Activated B cell treated with CpG ODN at 0.5 μM for 24 hours (primary cell): ENCODE data around the gene IL23R. TPM values are rescaled to one million over a fixed set of nuclear protein-coding genes. Genes with fewer than 3 reads are reported as not detected.

Experiments
- ATAC-seq: fragments of 200-7000 bp; cut with Tn5 transposase; one replicate; pipeline ENCODE4 v1.10.0; 2021; ENCODE audit warnings: low read depth, mild to moderate bottlenecking, moderate library complexity
- CTCF ChIA-PET: fragments of 350-600 bp; sonication (Branson Sonifier 250); formaldehyde crosslinking; loops from one replicate; lab custom pipeline; 2021; ENCODE audit warnings: antibody characterized with exemption; lab: Charles Lee
- POLR2A ChIA-PET: fragments of 350-600 bp; sonication (Branson Sonifier 250); formaldehyde crosslinking; loops from one replicate; lab custom pipeline; 2021; ENCODE audit warnings: antibody characterized with exemption; lab: Charles Lee
- DNase-seq: peaks from one replicate; pipeline ENCODE4 v3.0.0; 2022
- H3K27ac Mint-ChIP-seq: one replicate; pipeline ENCODE4 v1.8.0; 2020; ENCODE audit warnings: mixed read lengths
- H3K27me3 Mint-ChIP-seq: one replicate; pipeline ENCODE4 v1.8.0; 2021; ENCODE audit warnings: mixed read lengths
- H3K36me3 Mint-ChIP-seq: one replicate; pipeline ENCODE4 v1.8.0; 2021; ENCODE audit warnings: low read depth, mixed read lengths
- H3K4me1 Mint-ChIP-seq: one replicate; pipeline ENCODE4 v1.8.0; 2021; ENCODE audit warnings: mixed read lengths
- H3K4me3 Mint-ChIP-seq: one replicate; pipeline ENCODE4 v1.8.0; 2020; ENCODE audit warnings: mild to moderate bottlenecking, mixed read lengths
- H3K9me3 Mint-ChIP-seq: one replicate; pipeline ENCODE4 v1.8.0; 2020; ENCODE audit warnings: mixed read lengths
- intact Hi-C: fragments of 100-400 bp; cut with micrococcal nuclease; formaldehyde crosslinking; loops from one replicate; pipeline ENCODE4 v1.15.1; 2024
- total RNA-seq: library from RNA; stranded (reverse); gene quantifications from 2 replicates; pipeline ENCODE4 v1.2.3, GENCODE V29; 2022
- TF ChIP-seq, protein P1 (sequence below): fragments of 200-600 bp; IDR thresholded peaks from one replicate; pipeline ENCODE4 v1.8.0; 2022; ENCODE audit warnings: antibody characterized with exemption, mild to moderate bottlenecking

The IL23R gene
- total RNA-seq, 1 donor from 2014 or later: not detected

DNA sequence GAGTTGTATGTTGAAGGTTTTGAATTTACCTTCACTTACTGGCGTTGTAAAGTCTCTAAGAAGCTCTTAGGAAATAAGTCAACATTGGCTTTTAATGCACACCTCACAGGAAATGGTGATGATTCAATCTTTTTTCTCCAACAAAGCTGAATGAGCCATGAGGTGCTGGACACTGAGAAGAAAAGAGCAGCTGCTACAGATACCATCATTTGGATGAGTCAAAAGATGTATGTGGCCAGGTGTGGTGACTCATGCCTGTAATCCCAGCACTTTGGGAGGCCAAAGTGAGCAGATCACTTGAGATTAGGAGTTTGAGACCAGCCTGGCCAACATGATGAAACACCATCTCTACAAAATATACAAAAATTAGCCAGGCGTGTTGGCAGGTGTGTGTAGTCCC lies 3.3 kb upstream of the IL23R start:
- Mint-ChIP-seq H3K4me1 (no peaks in the 10 kb centered on the region), H3K27ac (no peak overlapping the region), H3K36me3 (no peaks in the 10 kb centered on the region), H3K27me3 (no peaks in the 10 kb centered on the region), H3K4me3 (no peak overlapping the region), H3K9me3 (no peaks in the 10 kb centered on the region)
- intact Hi-C loops: no loop called here
- ChIA-PET CTCF (no interaction called here), POLR2A (interaction anchor here (0.6 to 0.7 kb wide), 2 partner anchors 142 to 172 kb away, joined by 3 to 4 read pairs; no protein-coding TSS in a partner anchor)
- TF ChIP-seq, protein P1, sequence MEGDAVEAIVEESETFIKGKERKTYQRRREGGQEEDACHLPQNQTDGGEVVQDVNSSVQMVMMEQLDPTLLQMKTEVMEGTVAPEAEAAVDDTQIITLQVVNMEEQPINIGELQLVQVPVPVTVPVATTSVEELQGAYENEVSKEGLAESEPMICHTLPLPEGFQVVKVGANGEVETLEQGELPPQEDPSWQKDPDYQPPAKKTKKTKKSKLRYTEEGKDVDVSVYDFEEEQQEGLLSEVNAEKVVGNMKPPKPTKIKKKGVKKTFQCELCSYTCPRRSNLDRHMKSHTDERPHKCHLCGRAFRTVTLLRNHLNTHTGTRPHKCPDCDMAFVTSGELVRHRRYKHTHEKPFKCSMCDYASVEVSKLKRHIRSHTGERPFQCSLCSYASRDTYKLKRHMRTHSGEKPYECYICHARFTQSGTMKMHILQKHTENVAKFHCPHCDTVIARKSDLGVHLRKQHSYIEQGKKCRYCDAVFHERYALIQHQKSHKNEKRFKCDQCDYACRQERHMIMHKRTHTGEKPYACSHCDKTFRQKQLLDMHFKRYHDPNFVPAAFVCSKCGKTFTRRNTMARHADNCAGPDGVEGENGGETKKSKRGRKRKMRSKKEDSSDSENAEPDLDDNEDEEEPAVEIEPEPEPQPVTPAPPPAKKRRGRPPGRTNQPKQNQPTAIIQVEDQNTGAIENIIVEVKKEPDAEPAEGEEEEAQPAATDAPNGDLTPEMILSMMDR: no peak
- DNase-seq: no peak
- no peak for ATAC-seq

DNA sequence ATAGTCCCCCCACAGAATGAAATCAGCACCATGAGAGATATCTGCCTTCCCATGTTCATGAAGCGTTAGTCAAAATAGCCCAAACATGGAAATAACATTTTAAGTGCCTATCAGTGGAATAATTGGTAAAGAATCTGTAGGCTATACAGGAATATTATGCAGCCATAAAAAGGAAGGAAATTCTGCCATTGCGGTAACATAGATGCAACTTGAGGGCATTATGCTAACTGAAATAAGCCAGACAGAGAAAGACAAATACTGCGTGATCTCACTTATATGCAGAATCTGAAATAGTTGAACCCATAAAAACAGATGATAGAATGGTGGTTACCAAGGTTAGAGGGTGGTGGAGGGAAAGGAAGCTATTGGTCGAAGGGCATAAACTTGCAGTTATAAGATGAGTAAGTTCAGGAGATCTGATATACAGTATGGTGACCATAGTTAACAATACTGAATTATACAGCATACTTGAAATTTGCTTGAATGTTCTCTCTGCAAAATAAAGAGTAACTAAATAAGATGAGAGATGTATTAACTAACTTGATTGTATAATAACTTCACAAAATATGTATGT lies 699 bp upstream of the IL23R start:
- no peak for DNase-seq
- intact Hi-C loops: no loop called here
- Mint-ChIP-seq H3K27ac (no peak overlapping the region), H3K27me3 (no peaks in the 10 kb centered on the region), H3K4me3 (no peak overlapping the region), H3K4me1 (no peaks in the 10 kb centered on the region), H3K36me3 (no peaks in the 10 kb centered on the region), H3K9me3 (no peaks in the 10 kb centered on the region)
- CTCF ChIA-PET: no interaction called here
- no peak for ATAC-seq
- TF ChIP-seq, protein P1: no peak
- POLR2A ChIA-PET: no interaction called here

DNA sequence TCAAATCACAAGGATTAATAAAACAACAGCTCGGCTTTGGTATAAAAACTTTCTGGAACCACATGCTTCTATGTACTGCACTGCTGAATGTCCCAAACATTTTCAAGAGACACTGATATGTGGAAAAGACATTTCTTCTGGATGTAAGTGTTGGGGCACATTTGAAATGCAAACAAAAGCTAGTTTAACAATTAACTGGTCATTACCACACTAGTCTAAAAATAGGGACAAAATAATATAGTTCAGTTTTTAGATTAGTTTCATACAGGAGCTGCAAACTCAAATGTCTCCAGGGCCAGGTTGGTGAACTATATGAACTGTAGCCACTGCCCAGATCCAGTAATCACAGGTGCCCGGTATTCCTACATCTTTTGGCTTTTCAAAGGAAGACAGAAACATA lies 3.2 kb downstream of the IL23R start:
- Mint-ChIP-seq H3K9me3 (no peaks in the 10 kb centered on the region), H3K27ac (no peak overlapping the region), H3K4me1 (no peaks in the 10 kb centered on the region), H3K27me3 (no peaks in the 10 kb centered on the region), H3K4me3 (no peak overlapping the region), H3K36me3 (no peaks in the 10 kb centered on the region)
- ChIA-PET CTCF (no interaction called here), POLR2A (no interaction called here)
- intact Hi-C loops: no loop called here
- TF ChIP-seq, protein P1: no peak
- DNase-seq (no peak), ATAC-seq (no peak)

GRCh38 chr1:67169932-67170331 lies 3.7 kb downstream of the IL23R start:
- H3K4me1 Mint-ChIP-seq: no peaks in the 10 kb centered on the region
- CTCF ChIA-PET: no interaction called here
- H3K4me3 Mint-ChIP-seq: no peak overlapping the region

DNA sequence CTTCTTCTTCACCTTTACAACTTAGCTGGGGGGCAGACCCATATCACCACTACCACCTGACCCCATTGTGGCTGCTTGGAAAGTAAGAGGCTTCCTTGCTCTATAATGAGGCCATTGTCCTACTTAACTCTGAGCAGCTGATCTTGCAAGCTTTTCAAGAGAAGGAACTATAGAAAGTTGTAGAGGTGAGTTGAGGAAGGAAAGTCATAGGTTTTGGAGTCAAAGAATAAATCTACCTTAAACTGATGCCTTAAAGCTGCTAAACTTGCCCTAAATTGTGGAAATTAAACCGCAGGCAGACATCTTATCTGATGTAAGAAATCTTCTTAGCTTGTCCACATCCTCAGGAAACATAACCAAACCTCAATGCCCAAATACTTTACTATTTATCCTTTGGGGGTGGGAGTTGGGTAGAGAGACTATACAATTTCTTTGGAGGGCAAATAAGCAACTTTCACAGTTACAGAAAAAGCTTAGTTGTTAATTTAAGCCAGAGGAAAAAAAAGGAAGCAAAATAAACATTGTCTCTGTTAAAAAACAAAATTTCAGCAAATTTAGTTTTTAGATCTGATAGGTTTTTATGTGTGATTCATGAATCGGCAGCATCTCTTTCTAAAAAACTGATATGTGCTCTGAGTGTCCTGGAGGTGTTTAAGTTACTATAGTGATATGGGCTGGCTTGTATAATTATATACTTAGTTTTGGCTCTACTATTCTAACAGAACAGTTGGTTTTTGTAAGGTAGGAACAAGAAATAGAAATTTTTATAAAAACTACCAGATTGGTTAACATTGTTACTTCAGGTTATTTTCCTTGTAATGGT lies 4.7 kb downstream of the IL23R start:
- H3K27me3 Mint-ChIP-seq: no peaks in the 10 kb centered on the region
- H3K4me3 Mint-ChIP-seq: no peak overlapping the region
- POLR2A ChIA-PET: no interaction called here
- no peaks in the 10 kb centered on the region for H3K36me3 Mint-ChIP-seq
- TF ChIP-seq, protein P1: no peak
- no peaks in the 10 kb centered on the region for H3K4me1 Mint-ChIP-seq
- H3K9me3 Mint-ChIP-seq: no peaks in the 10 kb centered on the region
- DNase-seq: no peak
- H3K27ac Mint-ChIP-seq: no peak overlapping the region
- CTCF ChIA-PET: no interaction called here
- no peak for ATAC-seq
- intact Hi-C loops: no loop called here

More at GRCh38 chr1:67169932-67170331, 3.7 kb downstream of the IL23R start:
- no peaks in the 10 kb centered on the region for H3K36me3 Mint-ChIP-seq
- POLR2A ChIA-PET: no interaction called here
- TF ChIP-seq, protein P1: no peak
- intact Hi-C loops: no loop called here
- H3K27me3 Mint-ChIP-seq: no peaks in the 10 kb centered on the region
- no peak for ATAC-seq
- no peak for DNase-seq
- no peak overlapping the region for H3K27ac Mint-ChIP-seq
- no peaks in the 10 kb centered on the region for H3K9me3 Mint-ChIP-seq
